Measurements from ENCODE around the gene FOXI1.

FOXI1 gene

DNA sequence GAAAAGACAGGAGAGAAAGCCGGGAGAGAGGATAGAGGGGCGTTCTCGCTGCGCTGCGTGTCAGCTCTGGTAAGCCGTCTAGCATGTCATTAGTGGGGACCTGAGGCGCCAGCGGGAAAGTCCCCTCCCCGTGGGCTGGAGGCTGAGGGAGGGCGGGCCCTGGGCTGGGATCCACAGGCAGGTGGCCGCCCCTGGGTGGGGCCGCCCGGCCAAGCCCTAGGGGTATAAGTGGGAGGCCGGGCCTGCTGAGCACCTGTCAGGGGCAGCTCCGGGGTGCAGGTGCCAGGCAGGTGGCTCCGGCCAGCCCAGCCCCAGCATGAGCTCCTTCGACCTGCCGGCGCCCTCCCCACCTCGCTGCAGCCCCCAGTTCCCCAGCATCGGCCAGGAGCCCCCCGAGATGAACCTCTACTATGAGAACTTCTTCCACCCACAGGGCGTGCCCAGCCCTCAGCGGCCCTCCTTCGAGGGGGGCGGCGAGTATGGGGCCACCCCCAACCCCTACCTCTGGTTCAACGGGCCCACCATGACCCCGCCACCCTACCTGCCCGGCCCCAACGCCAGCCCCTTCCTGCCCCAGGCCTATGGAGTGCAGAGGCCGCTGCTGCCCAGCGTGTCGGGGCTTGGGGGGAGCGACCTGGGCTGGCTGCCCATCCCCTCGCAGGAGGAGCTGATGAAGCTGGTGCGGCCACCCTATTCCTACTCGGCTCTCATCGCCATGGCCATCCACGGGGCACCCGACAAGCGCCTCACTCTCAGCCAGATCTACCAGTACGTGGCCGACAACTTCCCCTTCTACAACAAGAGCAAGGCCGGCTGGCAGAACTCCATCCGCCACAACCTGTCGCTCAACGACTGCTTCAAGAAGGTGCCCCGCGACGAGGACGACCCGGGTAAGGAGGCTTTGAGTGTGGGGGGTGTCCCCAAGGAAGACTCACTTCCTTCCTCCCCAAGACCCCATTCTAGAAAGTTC is at the start of gene FOXI1:
TSS of gene FOXI1 (plus strand) at position 256 of the 970 bp plus-strand sequence. CDS start at position 317, 61 bp downstream.
- Histone ChIP-seq H3K27me3 (replicated peaks; ENCODE audit: control insufficient read depth, insufficient read depth, low read length) (peaks cover 1% of the 10 kb centered on the region), H3K4me3 (replicated peaks; ENCODE audit: low read depth, low read length) (no peak within 1 kb of the TSS), H3K36me3 (ENCODE audit: control insufficient read depth, insufficient read depth, low read length) (no peaks in the 10 kb centered on the region)
- DNase-seq (ENCODE audit: extremely low read depth, insufficient read length): no peak
- TF ChIP-seq, protein P1, sequence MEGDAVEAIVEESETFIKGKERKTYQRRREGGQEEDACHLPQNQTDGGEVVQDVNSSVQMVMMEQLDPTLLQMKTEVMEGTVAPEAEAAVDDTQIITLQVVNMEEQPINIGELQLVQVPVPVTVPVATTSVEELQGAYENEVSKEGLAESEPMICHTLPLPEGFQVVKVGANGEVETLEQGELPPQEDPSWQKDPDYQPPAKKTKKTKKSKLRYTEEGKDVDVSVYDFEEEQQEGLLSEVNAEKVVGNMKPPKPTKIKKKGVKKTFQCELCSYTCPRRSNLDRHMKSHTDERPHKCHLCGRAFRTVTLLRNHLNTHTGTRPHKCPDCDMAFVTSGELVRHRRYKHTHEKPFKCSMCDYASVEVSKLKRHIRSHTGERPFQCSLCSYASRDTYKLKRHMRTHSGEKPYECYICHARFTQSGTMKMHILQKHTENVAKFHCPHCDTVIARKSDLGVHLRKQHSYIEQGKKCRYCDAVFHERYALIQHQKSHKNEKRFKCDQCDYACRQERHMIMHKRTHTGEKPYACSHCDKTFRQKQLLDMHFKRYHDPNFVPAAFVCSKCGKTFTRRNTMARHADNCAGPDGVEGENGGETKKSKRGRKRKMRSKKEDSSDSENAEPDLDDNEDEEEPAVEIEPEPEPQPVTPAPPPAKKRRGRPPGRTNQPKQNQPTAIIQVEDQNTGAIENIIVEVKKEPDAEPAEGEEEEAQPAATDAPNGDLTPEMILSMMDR (IDR thresholded peaks at IDR 0.05; ENCODE audit: insufficient read depth, low read length, poor library complexity, severe bottlenecking): no peak

GRCh38 chr5:170056561-170057267 is 49.0 kb upstream of the FOXI1 start:
- Histone ChIP-seq H3K4me3 (replicated peaks; ENCODE audit: low read depth, low read length) (no peak overlapping the region), H3K36me3 (ENCODE audit: control insufficient read depth, insufficient read depth, low read length) (peaks cover 36% of the 10 kb centered on the region), H3K27me3 (replicated peaks; ENCODE audit: control insufficient read depth, insufficient read depth, low read length) (no peaks in the 10 kb centered on the region)
- no peak for DNase-seq (ENCODE audit: extremely low read depth, insufficient read length)
- TF ChIP-seq, protein P1 (IDR thresholded peaks at IDR 0.05; ENCODE audit: insufficient read depth, low read length, poor library complexity, severe bottlenecking): no peak

GRCh38 chr5:170057311-170057710 is 48.4 kb upstream of the FOXI1 start:
- no peak for DNase-seq (ENCODE audit: extremely low read depth, insufficient read length)
- H3K27me3 ChIP-seq (replicated peaks; ENCODE audit: control insufficient read depth, insufficient read depth, low read length): no peaks in the 10 kb centered on the region
- TF ChIP-seq, protein P1 (IDR thresholded peaks at IDR 0.05; ENCODE audit: insufficient read depth, low read length, poor library complexity, severe bottlenecking): no peak
- H3K4me3 ChIP-seq (replicated peaks; ENCODE audit: low read depth, low read length): no peak overlapping the region
- H3K36me3 ChIP-seq (ENCODE audit: control insufficient read depth, insufficient read depth, low read length): peaks cover 34% of the 10 kb centered on the region

- Histone ChIP-seq H3K27me3 (replicated peaks; ENCODE audit: control insufficient read depth, insufficient read depth, low read length) (no peaks in the 10 kb centered on the region), H3K4me3 (replicated peaks; ENCODE audit: low read depth, low read length) (no peak overlapping the region), H3K36me3 (ENCODE audit: control insufficient read depth, insufficient read depth, low read length) (peaks cover 35% of the 10 kb centered on the region)
- DNase-seq (ENCODE audit: extremely low read depth, insufficient read length): no peak
- TF ChIP-seq, protein P1 (IDR thresholded peaks at IDR 0.05; ENCODE audit: insufficient read depth, low read length, poor library complexity, severe bottlenecking): no peak
Observed at GRCh38 chr5:170059221-170059620, 46.5 kb upstream of the FOXI1 start.

GRCh38 chr5:170067152-170067551 is 38.5 kb upstream of the FOXI1 start:
- Histone ChIP-seq H3K4me3 (replicated peaks; ENCODE audit: low read depth, low read length) (no peak overlapping the region), H3K27me3 (replicated peaks; ENCODE audit: control insufficient read depth, insufficient read depth, low read length) (no peaks in the 10 kb centered on the region), H3K36me3 (ENCODE audit: control insufficient read depth, insufficient read depth, low read length) (peaks cover 30% of the 10 kb centered on the region)
- TF ChIP-seq, protein P1 (IDR thresholded peaks at IDR 0.05; ENCODE audit: insufficient read depth, low read length, poor library complexity, severe bottlenecking): no peak
- no peak for DNase-seq (ENCODE audit: extremely low read depth, insufficient read length)
